GM13977 (cell line): ENCODE data around the gene EN2.

Experiments used
- DNase-seq: peaks from one replicate; pipeline ENCODE4 v3.0.0; 2012; ENCODE audit warnings: low spot score
- CTCF ChIP-seq: IDR thresholded peaks from 2 replicates; pipeline ENCODE4 v1.5.1; 2012; ENCODE audit warnings: mild to moderate bottlenecking, control low read depth; ENCODE audit not compliant: insufficient read depth; ENCODE audit errors: extremely low read depth, missing control alignments
- in situ Hi-C: fragments of 300-500 bp; cut with MboI; formaldehyde crosslinking; loops from one replicate; pipeline ENCODE4 v1.12.0; 2022; ENCODE audit warnings: low sequenced_read_pairs, low pct_unique_long_range_greater_than_20kb, mixed read lengths, inconsistent platforms; ENCODE audit not compliant: unreplicated experiment

Gene EN2

GRCh38 chr7:155454183-155455112 is 3.5 kb upstream of the EN2 start:
- peak; percentile 47 for DNase-seq
- in situ Hi-C loops = loop anchor here (10.0 to 25.0 kb wide), 2 partner anchors 60 to 1558 kb away; partner anchors contain the start of gene MNX1
- no peak for TF ChIP-seq CTCF

GRCh38 chr7:155455132-155455693 is 2.7 kb upstream of the EN2 start:
- in situ Hi-C loops = loop anchor here (10.0 to 25.0 kb wide), 2 partner anchors 60 to 1557 kb away; partner anchors contain the start of gene MNX1
- TF ChIP-seq CTCF = no peak
- no peak for DNase-seq

- in situ Hi-C loops = loop anchor here (10.0 to 25.0 kb wide), 2 partner anchors 59 to 1556 kb away; partner anchors contain the start of gene MNX1
- no peak for TF ChIP-seq CTCF
- DNase-seq = peak; percentile 46
Observed at GRCh38 chr7:155455776-155456737, 1.9 kb upstream of the EN2 start.

- in situ Hi-C loops = loop anchor here (10.0 to 25.0 kb wide), 2 partner anchors 58 to 1555 kb away; partner anchors contain the start of gene MNX1
- DNase-seq = peak; percentile 83
- no peak for TF ChIP-seq CTCF
Observed at GRCh38 chr7:155456738-155457543, 988 bp upstream of the EN2 start.

- in situ Hi-C loops = loop anchor here (10.0 to 25.0 kb wide), 2 partner anchors 57 to 1555 kb away; partner anchors contain the start of gene MNX1
- peak; percentile 65 for DNase-seq
- TF ChIP-seq CTCF = no peak
Observed at GRCh38 chr7:155457544-155458110, 302 bp upstream of the EN2 start.
